GM19351 (cell line): ENCODE measurements around the gene CD244.

ENCODE experiments used
- ATAC-seq: cut with Tn5 transposase; IDR thresholded peaks from one replicate; pipeline ENCODE4 v1.9.1; 2021; ENCODE audit warnings: mild to moderate bottlenecking, moderate library complexity; ENCODE audit not compliant: unreplicated experiment

Gene CD244

DNA sequence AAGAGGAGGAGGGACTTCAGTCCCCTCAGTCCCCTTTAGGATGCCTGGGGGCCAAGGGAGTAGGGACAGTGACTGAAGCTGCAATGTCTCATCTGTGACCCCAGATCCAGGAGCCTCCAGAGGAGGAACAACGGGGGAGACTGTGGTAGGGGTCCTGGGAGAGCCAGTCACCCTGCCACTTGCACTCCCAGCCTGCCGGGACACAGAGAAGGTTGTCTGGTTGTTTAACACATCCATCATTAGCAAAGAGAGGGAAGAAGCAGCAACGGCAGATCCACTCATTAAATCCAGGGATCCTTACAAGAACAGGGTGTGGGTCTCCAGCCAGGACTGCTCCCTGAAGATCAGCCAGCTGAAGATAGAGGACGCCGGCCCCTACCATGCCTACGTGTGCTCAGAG lies 48.4 kb downstream of the CD244 start:
- no peak for ATAC-seq

DNA sequence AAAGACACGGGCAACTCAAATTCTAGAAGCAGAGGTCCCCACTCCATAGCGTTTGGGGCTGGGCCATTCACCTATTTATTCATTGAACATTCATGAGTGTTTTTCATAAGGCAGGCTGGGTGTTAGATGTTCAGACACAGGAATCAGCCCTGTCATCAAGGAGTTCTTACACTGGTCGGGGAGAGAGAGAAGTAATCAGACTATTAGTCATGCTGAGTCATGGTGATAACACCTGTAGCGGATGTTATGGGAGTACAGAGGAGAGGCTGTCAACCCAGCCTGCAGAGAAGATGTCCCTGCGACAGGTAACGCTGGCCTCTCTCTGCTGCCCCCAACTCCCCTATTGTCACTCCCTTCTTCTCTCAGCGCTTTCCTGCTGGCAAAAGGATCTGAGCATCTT lies 49.5 kb downstream of the CD244 start:
- ATAC-seq: no peak

- no peak for ATAC-seq
Observed at GRCh38 chr1:160811147-160811546, 51.5 kb downstream of the CD244 start.

- no peak for ATAC-seq
Observed at GRCh38 chr1:160810486-160810885, 52.2 kb downstream of the CD244 start.

- no peak for ATAC-seq
Observed at GRCh38 chr1:160808289-160808688, 54.4 kb downstream of the CD244 start.

DNA sequence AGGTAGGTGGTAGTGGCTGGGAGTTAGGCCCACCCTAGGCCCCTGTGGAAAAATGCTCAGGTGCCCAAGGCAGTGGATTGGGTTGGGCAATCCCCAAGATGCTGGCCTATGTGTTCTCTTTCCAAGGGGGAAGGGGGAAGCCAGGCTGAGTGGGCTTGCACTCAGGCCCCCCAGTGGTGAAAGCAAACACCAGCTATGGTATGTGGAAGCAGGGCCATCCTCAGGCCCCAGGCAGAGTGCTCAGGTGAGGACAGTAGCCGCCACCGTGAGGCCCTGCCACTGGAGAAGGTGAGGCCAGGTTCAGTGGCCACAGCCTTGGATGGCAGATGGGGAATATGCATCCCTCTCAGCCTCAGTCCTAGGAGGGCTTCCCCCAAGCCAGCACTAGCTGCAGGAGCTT lies 54.9 kb downstream of the CD244 start:
- ATAC-seq: no peak

DNA sequence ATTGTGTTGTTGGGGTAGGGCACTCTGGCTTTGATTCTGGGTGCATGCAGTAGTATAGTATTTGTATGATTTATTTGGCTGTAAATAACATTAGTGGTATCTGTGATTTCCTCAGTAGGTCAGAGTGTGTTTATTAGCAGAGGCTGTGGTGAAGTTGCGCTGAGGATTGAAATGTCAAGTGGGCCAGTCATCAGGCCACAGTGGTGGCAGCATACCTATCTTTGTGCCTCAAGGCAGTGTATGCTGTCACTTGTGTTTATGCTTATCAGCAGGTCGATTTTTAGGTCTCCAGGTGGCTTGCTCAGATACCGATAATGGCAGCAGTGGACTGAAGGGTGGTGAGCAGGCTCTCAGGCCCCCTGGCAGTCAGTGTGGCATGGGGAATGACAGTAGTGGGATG lies 55.4 kb downstream of the CD244 start:
- no peak for ATAC-seq

- ATAC-seq: no peak
Observed at GRCh38 chr1:160806784-160807183, 55.9 kb downstream of the CD244 start.

- ATAC-seq: no peak
Observed at GRCh38 chr1:160806109-160806665, 56.5 kb downstream of the CD244 start.

DNA sequence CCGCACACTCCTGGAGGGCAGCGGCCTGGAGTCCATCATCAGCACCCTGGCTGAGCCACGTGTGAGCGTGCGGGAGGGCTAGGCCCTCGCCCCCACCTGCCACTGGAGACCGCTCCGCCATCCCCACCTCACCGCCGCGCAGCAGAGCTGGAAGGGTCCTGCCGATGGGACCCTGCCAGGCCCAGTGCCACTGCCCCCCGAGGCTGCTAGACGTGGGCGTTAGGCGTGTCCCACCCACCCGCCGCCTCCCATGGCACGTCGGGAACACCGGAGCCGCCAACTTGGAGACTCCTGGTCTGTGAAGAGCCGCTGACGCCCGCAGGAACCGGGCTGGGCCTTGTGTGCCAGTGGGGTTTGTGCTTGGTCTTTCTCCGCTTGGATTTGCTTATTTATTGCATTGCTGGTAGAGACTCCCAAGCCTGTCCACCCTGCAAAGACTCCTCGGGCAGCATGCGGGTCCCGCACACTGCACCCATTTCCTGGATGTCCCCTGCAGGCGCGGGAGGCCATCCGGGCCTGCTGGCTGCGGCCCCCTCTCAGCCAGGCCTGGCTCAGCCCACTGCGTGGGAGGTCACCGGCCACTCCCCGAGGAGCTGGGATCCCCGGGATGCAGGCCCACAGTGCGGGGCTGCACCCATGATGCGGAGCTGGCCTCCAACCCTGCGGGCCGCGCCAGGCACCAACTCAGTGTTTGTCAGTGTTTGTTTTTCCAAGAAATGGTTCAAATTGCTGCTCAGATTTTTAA lies 60.7 kb downstream of the CD244 start:
- ATAC-seq: no peak

- no peak for ATAC-seq
Observed at GRCh38 chr1:160800645-160801408, 61.9 kb downstream of the CD244 start.

DNA sequence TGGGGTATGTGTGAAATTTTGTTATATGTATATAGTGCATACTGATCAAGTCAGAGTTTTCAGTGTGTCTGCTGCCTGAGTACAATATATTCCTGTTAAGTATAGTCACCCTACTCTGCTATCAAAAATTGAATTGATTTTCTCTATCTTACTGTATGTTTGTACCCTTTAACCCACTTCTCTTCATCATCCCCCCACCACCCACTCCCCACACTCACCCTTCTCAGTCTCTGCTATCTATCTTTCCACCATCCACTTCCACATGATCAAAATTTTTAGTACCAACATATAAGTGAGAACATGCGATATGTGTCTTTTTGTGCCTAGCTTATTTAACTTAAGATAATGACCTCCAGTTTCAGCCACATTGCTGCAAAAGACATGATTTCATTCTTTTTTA lies 62.5 kb downstream of the CD244 start:
- no peak for ATAC-seq

DNA sequence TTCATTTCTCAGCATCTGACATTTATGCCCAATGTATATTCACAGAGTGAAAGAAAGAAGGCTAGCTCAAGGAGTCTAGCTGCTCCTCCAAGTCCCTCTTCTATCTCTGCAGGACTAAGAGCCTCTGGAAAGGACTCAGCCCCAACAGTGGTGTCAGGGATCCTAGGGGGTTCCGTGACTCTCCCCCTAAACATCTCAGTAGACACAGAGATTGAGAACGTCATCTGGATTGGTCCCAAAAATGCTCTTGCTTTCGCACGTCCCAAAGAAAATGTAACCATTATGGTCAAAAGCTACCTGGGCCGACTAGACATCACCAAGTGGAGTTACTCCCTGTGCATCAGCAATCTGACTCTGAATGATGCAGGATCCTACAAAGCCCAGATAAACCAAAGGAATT lies 63.0 kb downstream of the CD244 start:
- no peak for ATAC-seq

GRCh38 chr1:160798439-160798838 lies 64.2 kb downstream of the CD244 start:
- no peak for ATAC-seq

DNA sequence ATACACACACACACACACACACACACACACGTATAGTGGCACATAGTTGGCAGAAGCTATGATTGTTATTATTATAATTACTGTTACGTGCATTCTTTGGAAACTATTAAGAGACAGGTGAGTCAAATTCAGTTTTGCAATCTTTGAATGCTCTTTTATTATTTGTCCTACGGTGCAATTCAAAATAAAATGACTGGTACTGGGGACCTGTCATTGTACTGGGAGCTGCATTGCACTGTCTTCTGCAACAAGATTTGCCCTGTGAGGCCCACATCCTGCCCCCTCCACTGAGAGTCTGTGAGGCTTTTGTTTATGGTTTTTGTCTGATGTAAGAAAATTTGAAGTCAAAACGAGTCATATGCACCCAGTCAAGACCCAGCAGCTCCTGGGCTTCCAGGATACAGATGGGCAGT lies 64.8 kb downstream of the CD244 start:
- no peak for ATAC-seq

DNA sequence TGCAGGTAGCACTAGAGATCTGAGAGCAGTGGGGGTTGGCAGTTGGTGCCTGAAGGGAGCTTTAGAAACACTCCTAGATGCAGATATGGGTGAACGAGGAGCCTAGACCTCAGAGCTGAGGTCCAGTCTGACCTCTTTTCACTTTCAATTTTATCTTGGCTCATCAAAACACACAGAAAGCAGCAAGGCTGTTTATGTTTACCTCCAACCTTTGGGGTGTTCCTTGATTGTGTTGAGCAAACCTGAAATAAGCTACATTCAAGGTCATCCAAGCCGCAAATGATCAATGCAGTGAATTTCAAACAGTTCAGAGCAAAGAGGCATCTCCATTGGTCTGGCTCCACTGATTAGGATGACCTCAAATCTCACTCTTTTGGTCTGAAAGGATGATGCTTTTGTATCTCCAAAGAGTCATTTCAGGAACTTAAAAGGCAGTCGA lies 65.4 kb downstream of the CD244 start:
- ATAC-seq: peak; percentile 44

DNA sequence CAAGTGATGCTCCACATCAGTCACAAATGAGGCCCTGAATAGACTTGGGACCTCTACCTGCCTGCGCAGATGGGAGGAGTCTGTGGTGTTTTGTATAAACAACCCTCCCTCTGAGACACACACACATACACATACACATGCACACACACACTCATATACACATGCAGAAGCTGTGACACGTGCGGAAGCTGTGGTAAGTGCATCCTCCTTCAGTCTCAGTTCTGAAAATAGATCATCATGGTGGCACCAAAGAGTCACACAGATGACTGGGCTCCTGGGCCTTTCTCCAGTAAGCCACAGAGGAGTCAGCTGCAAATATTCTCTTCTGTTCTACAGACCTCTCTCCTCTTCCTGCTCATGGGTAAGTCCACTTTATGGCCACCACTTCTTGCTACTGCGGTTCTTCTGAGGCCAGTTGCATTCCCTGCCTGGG lies 66.7 kb downstream of the CD244 start, which contains the start of gene LY9:
Gene LY9, plus strand, starts transcription at position 224 of the 433 bp plus-strand sequence. Its CDS starts 14 bp downstream, at position 238.
- peak; percentile 70 for ATAC-seq

GRCh38 chr1:160794376-160794775 lies 68.3 kb downstream of the CD244 start:
- no peak for ATAC-seq

DNA sequence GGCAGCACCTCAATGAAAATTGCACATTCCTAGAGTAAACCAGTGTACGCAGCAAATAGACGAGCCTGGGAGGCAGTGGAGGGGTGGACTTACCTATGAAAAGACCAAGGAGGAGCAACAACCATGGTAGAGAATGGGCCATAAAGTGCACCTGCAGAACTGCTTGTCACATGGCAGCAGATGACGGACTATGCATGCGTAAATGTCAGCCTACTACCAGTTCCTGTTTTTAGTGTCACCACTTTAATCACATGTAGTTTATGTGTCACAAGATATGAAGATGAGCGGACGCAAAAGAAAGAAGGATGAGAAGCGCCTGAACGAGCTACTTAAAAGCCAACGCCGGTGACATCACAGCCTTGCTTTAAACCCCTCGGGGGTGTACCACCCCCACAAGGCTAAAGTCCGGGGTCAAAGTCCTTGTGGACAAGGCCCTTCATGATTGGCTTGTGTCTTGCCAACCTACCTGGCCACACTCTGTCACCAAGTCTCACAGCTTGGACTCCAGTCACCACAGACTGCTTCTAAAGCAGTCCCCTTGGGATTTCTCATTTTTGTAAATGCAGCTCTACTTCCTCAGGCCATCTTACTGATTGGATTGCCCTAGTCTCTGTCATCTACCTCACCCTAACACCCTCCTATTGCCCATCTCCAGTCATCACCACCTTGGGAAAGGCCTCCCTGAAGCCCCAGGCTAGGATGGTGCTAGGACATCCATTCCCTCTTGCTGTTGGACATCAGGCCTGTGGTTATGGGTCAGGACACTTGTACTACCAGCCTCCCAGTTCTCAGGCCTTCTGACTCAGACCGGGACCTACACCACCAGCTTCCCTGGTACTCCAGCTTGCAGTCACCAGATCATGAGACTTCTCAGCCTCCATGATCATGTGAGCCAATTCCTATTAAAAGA lies 72.7 kb downstream of the CD244 start:
- peak; percentile 91 for ATAC-seq

DNA sequence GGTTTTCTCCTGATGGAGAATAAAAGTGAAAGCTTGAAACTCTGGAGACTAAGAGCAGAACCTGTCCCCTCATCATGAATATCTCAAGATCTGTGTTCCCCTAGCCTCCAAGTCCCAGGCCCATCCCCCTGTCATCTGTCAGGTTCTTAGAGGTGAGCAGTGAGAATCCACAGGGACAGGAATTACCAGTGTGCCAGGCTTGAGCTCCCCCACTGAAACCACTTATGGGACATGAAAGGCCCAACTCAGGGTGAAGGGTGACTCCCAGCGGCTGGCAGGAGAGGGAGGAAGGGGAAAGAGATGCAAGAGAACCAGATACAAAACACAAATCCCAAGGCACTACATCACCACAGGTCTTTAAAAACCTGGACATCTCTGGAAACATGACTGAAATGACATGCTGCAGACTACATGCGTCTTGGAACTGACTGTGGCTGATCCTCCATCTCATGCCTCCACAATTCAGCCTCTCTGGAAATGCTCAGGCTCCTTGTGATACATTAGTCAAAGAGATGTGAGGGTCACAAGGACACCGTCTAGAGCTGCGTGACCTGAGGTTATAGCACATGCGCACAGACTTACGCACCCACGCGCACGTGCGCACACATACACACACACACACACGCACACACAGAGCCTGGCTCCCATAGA lies 73.5 kb downstream of the CD244 start:
- ATAC-seq: peak; percentile 55
